OCI-LY1 (cell line): ENCODE measurements around the gene GNAI1.

Source experiments
- H2AFZ ChIP-seq: fragments of 200-600 bp; sonication (generic), shearing (Covaris generic); 2 replicates; pipeline ENCODE4 v1.6.0; 2014; ENCODE audit warnings: antibody characterized with exemption, mild to moderate bottlenecking, low read length
- H3F3A ChIP-seq: fragments of 200-600 bp; sonication (generic), shearing (Covaris generic); 2 replicates; pipeline ENCODE4 v1.6.0; 2014; ENCODE audit warnings: mild to moderate bottlenecking, antibody characterized with exemption, low read length, moderate library complexity; ENCODE audit not compliant: insufficient read depth
- H3K27ac ChIP-seq: fragments of 200-600 bp; sonication (generic); 2 replicates; pipeline ENCODE4 v1.5.1; 2014; ENCODE audit warnings: low read length, mixed run types, mild to moderate bottlenecking, low read depth; ENCODE audit not compliant: poor library complexity, severe bottlenecking
- H3K27me3 ChIP-seq: fragments of 200-600 bp; sonication (generic); 2 replicates; pipeline ENCODE4 v1.6.0; 2014; ENCODE audit warnings: antibody characterized with exemption, mild to moderate bottlenecking, low read length, moderate library complexity; ENCODE audit not compliant: insufficient read depth
- H3K36me3 ChIP-seq: fragments of 200-600 bp; sonication (generic); 2 replicates; pipeline ENCODE4 v1.6.1; 2014; ENCODE audit warnings: mild to moderate bottlenecking, antibody characterized with exemption, low read length, moderate library complexity, mixed read lengths; ENCODE audit not compliant: insufficient read depth
- H3K4me1 ChIP-seq: fragments of 200-600 bp; sonication (generic); 2 replicates; pipeline ENCODE4 v1.5.1; 2014; ENCODE audit warnings: mild to moderate bottlenecking, low read length, moderate library complexity; ENCODE audit not compliant: insufficient read depth, severe bottlenecking
- H3K4me2 ChIP-seq: fragments of 200-600 bp; sonication (generic), shearing (Covaris generic); 2 replicates; pipeline ENCODE4 v1.6.1; 2014; ENCODE audit warnings: low read length
- H3K4me3 ChIP-seq: fragments of 200-600 bp; sonication (generic); 2 replicates; pipeline ENCODE4 v1.5.1; 2014; ENCODE audit warnings: low read length, low read depth, mild to moderate bottlenecking, mixed read lengths; ENCODE audit not compliant: poor library complexity, severe bottlenecking
- H3K79me2 ChIP-seq: fragments of 200-600 bp; shearing (Covaris generic); 2 replicates; pipeline ENCODE4 v1.6.1; 2016; ENCODE audit warnings: mixed run types, low read length, mixed read lengths; ENCODE audit not compliant: insufficient read depth
- H3K9ac ChIP-seq: fragments of 200-600 bp; sonication (generic), shearing (Covaris generic); 2 replicates; pipeline ENCODE4 v1.6.1; 2014; ENCODE audit warnings: mild to moderate bottlenecking, low read length, mixed read lengths
- H3K9me2 ChIP-seq: fragments of 200-600 bp; sonication (generic), shearing (Covaris generic); 2 replicates; pipeline ENCODE4 v1.6.1; 2014; ENCODE audit warnings: low read depth, mild to moderate bottlenecking, low read length, mixed read lengths
- H3K9me3 ChIP-seq: fragments of 200-600 bp; shearing (Covaris generic); 2 replicates; pipeline ENCODE4 v1.6.1; 2014; ENCODE audit warnings: low read length, mixed read lengths
- H4K20me1 ChIP-seq: fragments of 200-600 bp; sonication (generic), shearing (Covaris generic); 2 replicates; pipeline ENCODE4 v1.6.0; 2016; ENCODE audit warnings: mild to moderate bottlenecking, low read length; ENCODE audit not compliant: insufficient read depth
- CTCF ChIP-seq: fragments of 200-600 bp; sonication (generic), shearing (Covaris generic); IDR thresholded peaks from 2 replicates; pipeline ENCODE4 v1.5.1; 2017; ENCODE audit warnings: mild to moderate bottlenecking, antibody characterized with exemption, low read length, moderate library complexity, mixed read lengths
- EZH2 ChIP-seq: fragments of 200-600 bp; sonication (generic), shearing (Covaris generic); IDR thresholded peaks from 2 replicates; pipeline ENCODE4 v1.8.0; 2017; ENCODE audit warnings: borderline replicate concordance, mixed run types, mild to moderate bottlenecking, antibody characterized with exemption, low read length, moderate library complexity, mixed read lengths

GNAI1 gene

DNA sequence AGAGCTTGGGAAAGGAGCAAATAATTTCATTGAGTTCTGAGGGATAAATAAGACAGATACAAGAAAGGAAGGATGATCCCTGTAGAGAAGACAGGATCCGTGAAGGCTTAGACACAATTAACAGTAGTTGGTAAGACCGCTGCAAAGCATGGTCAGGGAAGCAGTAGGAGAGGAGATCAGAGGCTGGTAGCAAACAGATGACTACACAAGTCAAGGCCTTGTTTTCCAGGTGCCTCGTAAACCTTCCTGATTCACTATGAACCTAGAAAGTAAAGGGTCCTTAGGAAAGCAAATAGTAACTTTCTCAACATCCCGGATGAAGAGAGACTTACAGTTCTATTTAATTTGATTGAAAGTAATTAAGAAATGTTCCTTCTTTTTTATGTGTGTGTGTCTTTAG is 118.6 kb downstream of the GNAI1 start:
- Histone ChIP-seq H3K9ac (no peak overlapping the region), H3K4me3 (no peak overlapping the region), H3F3A (no peaks in the 10 kb centered on the region), H3K36me3 (no peaks in the 10 kb centered on the region), H4K20me1 (no peaks in the 10 kb centered on the region), H3K4me2 (no peak overlapping the region), H2AFZ (no peak overlapping the region), H3K9me3 (no peaks in the 10 kb centered on the region), H3K79me2 (no peaks in the 10 kb centered on the region), H3K27me3 (no peaks in the 10 kb centered on the region), H3K4me1 (no peaks in the 10 kb centered on the region), H3K9me2 (no peaks in the 10 kb centered on the region), H3K27ac (no peak overlapping the region)
- TF ChIP-seq CTCF = no peak
- TF ChIP-seq EZH2 = no peak

DNA sequence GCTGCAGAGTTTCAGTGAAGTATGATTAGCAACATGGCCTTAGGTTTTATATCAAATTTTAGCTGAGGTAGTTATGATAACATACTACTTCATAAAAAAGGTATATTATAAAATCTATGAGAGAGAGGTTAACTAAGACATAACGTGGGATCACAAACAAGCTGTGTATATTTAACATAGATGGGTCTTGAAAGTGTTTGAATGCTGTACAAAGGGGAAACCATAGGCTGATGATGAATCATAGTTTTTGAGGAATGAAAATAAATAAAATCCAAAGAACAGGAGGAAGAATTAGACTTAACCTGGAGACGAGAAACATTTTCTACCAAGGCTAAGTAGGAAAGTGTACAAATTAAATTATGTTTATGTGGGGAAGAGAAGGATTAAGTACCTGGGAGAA is 119.0 kb downstream of the GNAI1 start:
- H3K36me3 ChIP-seq = no peaks in the 10 kb centered on the region
- H3K27ac ChIP-seq = no peak overlapping the region
- no peak overlapping the region for H3K4me2 ChIP-seq
- no peak overlapping the region for H3K4me3 ChIP-seq
- H3K27me3 ChIP-seq = no peaks in the 10 kb centered on the region
- H3K9me3 ChIP-seq = no peaks in the 10 kb centered on the region
- H4K20me1 ChIP-seq = no peaks in the 10 kb centered on the region
- H3K4me1 ChIP-seq = no peaks in the 10 kb centered on the region
- no peaks in the 10 kb centered on the region for H3K9me2 ChIP-seq
- no peaks in the 10 kb centered on the region for H3K79me2 ChIP-seq
- H3K9ac ChIP-seq = no peak overlapping the region
- no peaks in the 10 kb centered on the region for H3F3A ChIP-seq
- no peak overlapping the region for H2AFZ ChIP-seq
- TF ChIP-seq EZH2 = no peak
- no peak for TF ChIP-seq CTCF

- H2AFZ ChIP-seq = no peak overlapping the region
- H3K4me1 ChIP-seq = no peaks in the 10 kb centered on the region
- no peak overlapping the region for H3K9ac ChIP-seq
- H3K27me3 ChIP-seq = no peaks in the 10 kb centered on the region
- no peaks in the 10 kb centered on the region for H3F3A ChIP-seq
- no peaks in the 10 kb centered on the region for H3K36me3 ChIP-seq
- H4K20me1 ChIP-seq = no peaks in the 10 kb centered on the region
- TF ChIP-seq CTCF (no peak), EZH2 (no peak)
- H3K4me2 ChIP-seq = no peak overlapping the region
- no peaks in the 10 kb centered on the region for H3K79me2 ChIP-seq
- H3K9me2 ChIP-seq = no peaks in the 10 kb centered on the region
- no peak overlapping the region for H3K4me3 ChIP-seq
- no peaks in the 10 kb centered on the region for H3K9me3 ChIP-seq
- H3K27ac ChIP-seq = no peak overlapping the region
Observed at GRCh38 chr7:80255656-80256055, 121.0 kb downstream of the GNAI1 start.
